Activated CD8-positive, alpha-beta memory T cell treated with anti-CD3 and anti-CD28 coated beads for 48 hours (primary cell): ENCODE measurements around the gene TANC1.
"Not testable (repeated sequence)": the region's sequence is repeated elsewhere in the genome, so short reads cannot be mapped to it uniquely, and the experiment has no call there.

Source experiments
- DNase-seq, 3 experiments: peaks; one replicate each; pipeline ENCODE4 v3.0.0-alpha.2; 2020; ENCODE audit warnings: low read depth in 2 of 3, low spot score in 2 of 3

Gene TANC1

GRCh38 chr2:159022019-159022418 is 53.6 kb downstream of the TANC1 start:
- no peak for DNase-seq

GRCh38 chr2:159026170-159026569 is 57.7 kb downstream of the TANC1 start:
- DNase-seq, result no peak

- DNase-seq, result no peak
These were observed 60.3 kb downstream of the TANC1 start for GRCh38 chr2:159028776-159029175.

DNA sequence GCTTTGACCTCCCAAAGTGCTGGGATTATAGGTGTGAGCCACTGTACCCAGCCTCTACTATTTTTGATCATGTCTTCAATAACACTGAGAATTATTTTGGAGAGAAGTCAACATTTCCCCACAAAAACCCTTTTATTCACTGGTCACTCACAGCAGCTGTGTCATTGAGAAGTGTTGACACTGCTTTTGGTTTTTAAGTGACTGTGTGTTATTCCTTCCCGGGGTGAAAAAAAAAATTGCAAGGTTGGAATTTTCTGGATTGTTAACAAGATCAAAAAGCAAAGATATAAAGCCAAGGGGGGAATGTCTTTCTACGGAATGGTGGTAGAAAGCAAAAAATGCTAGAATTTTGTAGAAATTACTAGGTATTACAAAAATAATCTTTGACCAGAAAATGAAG is 61.5 kb downstream of the TANC1 start:
- no peak for DNase-seq

DNA sequence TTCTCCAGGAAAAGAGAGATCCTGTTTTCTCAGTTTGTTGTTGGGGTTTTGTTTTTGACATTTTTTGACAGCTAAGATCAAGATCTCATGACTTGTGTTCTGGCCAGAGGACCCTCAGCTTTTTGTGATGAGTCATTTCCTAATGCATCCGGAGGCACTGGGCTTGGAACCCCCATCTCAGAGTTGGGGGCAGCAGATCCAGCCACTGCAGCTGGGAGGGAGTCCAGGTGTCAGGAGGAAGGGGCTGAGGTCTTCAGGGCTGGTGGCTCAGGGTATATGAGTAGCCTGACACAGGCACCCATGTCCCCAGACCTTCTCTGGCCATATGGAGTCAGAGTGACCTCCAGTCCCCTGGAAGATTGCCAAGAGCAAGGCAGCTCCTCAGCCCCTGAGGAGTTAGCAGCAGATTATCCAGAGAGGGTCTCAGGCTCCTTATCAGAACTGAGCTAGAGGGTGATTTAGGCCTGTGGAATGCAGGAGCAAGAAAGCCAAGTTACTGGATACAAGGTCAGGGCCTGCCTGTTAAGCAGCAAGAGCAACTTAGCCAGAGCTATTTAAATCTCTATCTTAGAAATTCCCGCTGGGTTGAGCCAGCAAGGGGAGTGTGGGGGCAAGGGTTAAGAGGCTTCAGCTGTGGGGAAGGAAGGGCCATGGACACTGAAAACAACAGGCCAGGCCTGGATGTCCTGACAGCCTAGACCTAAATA is 62.4 kb downstream of the TANC1 start:
- DNase-seq, result no peak

DNA sequence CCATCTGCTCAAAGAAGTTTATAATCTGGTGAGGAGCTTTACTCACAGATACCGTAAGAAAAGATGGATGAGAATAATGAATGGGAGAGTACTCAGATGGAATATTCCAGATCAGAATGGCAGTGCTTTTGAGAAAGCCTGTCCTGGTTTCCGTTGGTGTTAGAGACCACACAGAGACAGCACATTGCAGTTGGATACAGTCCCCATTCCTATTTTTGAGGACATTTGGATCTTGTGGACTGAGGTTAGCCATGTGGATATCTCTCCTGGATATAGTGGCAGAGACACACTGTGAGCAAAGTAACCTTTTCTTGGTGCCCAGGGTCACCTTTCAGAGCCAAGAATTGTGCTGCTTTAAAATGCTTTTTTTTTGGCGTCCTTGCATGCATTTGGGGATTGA is 63.7 kb downstream of the TANC1 start:
- no peak for DNase-seq

GRCh38 chr2:159032580-159032979 is 64.1 kb downstream of the TANC1 start:
- no peak for DNase-seq

DNA sequence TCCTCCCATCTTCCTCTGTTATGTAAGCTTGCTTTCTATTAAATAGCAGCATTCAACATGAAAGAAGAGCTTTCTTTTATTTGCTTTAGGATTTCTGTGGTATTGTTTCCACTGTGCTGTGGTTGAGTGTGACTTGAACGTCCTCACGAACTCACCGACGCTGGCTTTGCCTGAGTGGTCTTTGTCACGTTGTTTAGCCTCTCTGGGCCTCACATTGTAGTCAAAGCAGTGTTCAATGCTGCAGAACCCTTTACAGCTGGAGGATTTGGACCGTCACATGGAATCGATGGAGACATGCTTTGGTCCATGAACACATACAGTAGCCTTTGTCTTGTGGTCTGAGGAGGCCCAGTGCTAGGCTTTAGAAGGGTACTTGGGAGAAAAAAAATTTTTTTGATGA is 66.3 kb downstream of the TANC1 start:
- DNase-seq, result no peak

- no peak for DNase-seq
These were observed 67.5 kb downstream of the TANC1 start for GRCh38 chr2:159035790-159036411.

DNA sequence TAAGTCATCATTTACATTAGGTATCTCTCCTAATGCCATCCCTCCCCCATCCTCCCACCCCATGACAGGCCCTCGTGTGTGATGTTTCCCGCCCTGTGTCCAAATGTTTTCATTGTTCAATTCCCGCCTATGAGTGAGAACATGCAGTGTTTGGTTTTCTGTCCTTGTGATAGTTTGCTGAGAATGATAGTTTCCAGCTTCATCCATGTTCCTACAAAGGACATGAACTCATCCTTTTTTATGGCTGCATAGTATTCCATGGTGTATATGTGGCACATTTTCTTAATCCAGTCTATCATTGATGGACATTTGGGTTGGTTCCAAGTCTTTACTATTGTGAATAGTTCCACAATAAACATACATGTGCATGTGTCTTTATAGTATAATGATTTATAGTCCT is 68.0 kb downstream of the TANC1 start:
- not testable (repeated sequence) for DNase-seq

- DNase-seq, result not testable (repeated sequence)
These were observed 72.9 kb downstream of the TANC1 start for GRCh38 chr2:159041328-159041727.

- no peak for DNase-seq
These were observed 73.8 kb downstream of the TANC1 start for GRCh38 chr2:159042115-159042850.

- no peak for DNase-seq
These were observed 75.3 kb downstream of the TANC1 start for GRCh38 chr2:159043710-159044109.

GRCh38 chr2:159044804-159045286 is 76.4 kb downstream of the TANC1 start:
- DNase-seq, result no peak

DNA sequence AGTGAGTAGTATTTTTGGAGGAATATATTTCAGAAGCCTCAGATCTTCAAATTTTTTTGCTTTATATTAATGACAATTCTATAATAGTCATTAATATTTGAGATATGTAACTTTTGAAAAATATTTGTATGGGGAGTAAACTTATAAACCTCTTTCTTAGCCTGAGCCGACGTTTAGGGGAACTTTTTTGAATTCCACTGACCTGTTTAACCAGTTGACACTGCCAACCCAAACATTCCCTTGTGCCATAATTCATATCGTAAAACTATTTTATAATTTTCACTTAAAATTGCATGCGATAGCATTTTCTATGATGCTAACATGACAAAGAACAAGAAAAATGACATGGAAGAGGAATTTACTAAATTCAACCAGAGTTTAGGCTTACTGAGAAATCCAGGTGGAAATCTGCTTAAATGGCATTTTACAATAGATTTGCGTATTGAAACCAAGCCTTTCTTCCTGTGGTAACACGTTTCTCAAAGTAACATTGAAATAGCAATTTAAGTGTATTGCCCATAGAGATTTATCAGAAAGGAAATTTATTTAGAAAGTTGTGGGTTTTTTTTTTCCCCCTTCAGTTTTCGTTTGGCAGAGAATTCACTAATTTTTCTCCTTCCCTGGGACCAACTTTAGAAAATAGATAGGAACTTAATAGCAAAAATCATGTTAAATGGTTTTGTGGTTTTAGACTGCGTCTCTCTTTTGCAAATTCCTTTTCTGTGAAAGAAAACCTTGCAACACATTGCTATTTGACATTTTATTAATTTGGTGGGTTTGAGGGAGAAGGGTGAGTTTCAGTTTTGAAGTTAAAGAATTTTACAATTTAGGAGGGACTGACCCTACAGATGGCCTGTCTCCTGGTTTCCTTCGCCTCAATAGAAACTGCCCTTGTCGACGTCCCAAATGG is 77.4 kb downstream of the TANC1 start:
- no peak for DNase-seq

DNA sequence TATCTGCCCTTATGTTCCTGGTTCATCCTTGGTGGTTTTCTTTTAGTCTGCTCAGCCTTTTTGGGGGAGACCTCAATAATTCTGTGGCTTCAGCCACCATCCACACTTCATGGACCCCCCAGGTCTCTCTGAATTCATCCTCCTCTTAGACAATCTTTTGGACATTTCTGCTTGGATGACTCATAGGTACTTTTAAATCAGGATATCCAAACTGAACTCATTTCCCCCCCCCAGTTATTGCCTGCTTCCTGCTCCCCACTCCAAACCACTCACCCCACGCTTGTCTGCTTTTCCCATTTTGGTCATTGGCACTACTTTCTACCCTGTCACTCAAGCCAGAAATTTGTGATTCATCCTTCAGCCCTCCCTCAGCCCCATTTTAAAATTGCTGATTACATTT is 78.5 kb downstream of the TANC1 start:
- no peak for DNase-seq

- DNase-seq, result no peak
These were observed 82.0 kb downstream of the TANC1 start for GRCh38 chr2:159050426-159050825.

- DNase-seq, result no peak
These were observed 82.7 kb downstream of the TANC1 start for GRCh38 chr2:159051133-159051532.

DNA sequence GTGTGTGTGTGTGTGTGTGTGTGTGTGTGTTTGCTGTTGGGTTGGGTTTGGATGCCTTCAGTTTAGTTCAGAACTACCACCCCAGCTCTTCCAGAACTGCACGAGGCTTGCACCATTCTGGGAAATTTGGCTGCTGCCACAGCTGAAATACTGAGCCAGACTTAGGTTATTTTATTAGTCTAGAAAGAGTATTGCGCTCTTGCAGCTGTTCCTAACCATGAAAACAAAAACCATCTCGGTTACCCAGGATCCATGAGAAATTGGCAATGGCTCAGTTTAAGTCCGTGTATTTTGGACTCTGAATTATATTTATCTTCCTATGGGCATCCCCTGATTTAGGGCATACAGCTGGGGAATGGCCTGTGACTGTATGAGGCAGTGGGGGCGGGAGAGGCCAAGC is 83.2 kb downstream of the TANC1 start:
- DNase-seq, result no peak

- DNase-seq, result no peak
These were observed 83.7 kb downstream of the TANC1 start for GRCh38 chr2:159052157-159052601.
